Stimulated activated CD4-positive, alpha-beta T cell treated with anti-CD3 and anti-CD28 coated beads, Interleukin-12 subunit alpha, Interleukin-12 subunit beta, amount 100 ng/mL, for 24 hours (primary cell): Measurements from ENCODE around the gene PIGB.
"Not testable (repeated sequence)": the region's sequence is repeated elsewhere in the genome, so short reads cannot be mapped to it uniquely, and the experiment has no call there.

Experiments used
- DNase-seq, 2 experiments: peaks; one replicate each; pipeline ENCODE4 v3.0.0-alpha.2; 2020; ENCODE audit warnings: low read depth in 2 of 2

PIGB gene

DNA sequence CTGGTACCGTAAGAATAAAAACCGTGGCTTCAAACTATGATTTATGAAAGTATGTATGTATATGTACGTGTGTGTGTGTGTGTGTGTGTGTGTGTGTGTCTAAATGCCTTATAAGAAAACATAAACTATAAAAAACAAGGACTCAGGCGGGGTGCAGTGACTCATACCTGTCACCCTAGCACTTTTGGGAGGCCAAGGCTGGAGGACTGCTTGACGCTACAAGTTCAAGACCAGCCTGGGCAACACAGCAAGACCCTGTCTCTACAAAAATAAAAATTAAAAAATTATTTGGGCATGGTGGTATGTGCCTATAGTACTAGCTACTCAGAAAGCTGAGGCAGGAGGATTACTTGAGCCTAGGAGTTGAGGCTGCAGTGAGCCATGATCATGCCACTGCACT is 60.1 kb downstream of the PIGB start:
- DNase-seq = no peak

DNA sequence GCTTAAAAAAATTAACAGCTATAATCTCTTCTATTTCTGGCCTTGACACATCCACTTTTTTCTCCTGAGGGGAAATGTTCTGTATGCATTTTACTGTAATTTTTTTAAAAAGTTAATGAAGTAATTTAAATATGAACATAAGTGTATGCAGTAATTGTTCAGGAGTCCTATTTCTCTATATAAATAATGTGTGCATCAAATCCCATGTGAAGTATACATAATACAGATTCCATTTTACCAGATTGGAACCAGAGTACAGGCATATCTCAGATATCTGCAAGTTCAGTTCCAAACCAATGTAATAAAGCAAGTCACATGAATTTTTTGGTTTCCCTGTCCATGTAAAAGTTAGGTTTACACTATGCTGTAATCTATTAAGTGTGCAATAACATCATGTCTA is 62.6 kb downstream of the PIGB start:
- DNase-seq = no peak

DNA sequence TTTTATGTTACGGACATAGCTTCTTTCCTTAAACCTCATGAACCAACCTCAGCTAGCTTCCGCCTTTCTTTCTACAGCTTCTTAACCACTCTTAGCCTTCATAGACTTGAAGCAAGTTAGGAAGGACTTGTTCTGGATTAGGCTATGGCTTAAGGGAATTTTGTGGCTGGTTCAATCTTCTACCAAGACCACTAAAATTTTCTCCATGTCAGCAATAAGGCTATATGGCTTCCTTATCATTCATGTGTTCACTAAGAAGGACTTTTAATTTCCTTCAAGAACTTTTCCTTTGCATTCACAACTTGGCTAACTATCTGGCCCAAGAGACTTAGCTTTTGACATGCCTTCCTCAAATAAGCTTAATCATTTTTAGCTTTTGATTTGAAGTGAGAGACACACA is 64.7 kb downstream of the PIGB start:
- DNase-seq = no peak

DNA sequence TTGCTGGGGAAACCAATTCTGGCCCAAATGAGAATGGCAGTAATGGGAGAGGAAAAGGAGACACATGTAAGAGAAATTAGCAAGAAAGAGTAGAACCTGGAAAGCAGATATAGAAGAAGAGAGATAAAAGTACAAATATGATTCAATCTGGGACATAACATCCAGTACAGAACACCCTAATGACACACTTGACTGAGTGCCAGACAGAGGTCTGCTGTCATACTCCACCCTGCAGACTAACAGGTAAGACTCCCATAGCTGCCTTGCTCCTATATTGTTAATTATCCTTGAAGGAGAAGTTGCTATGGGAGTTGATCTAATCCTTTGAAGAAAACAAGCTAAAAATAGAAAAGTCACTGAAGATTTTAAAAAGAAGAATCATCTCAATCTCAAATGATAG is 68.0 kb downstream of the PIGB start:
- DNase-seq = no peak

DNA sequence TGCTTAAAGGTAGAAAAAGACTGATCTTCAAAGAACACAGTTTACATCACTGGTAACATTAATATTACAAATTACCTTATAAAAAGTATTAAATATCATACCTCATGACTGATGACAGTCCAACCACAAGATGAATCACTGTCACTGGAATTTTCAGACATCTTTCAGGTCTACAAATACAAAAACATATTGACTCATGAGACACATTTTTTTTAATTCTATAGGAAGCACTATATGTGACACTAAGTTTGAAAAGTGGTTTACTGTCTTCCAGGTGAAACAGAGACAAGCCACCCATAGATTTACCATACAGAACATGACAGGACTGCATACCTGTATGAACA is 70.2 kb downstream of the PIGB start:
- DNase-seq = no peak

DNA sequence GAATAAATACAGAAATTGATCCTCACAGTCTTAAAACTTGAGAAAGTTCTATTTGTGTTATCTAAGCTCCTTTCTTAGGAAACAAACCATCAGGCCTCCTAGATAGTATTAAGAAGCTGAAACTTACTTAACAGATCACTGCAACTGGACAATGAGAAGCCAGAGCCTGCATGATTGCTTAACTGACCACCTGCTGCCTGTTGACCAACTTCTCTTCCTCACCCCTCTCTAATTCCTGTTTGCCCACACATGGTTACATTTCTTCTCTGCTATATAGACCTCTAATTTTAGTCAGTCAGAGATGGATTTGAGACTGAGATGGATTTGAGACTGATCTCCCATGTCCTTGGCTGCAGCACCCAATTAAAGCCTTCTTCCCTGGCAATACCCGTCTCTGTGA is 75.7 kb downstream of the PIGB start:
- DNase-seq = no peak

DNA sequence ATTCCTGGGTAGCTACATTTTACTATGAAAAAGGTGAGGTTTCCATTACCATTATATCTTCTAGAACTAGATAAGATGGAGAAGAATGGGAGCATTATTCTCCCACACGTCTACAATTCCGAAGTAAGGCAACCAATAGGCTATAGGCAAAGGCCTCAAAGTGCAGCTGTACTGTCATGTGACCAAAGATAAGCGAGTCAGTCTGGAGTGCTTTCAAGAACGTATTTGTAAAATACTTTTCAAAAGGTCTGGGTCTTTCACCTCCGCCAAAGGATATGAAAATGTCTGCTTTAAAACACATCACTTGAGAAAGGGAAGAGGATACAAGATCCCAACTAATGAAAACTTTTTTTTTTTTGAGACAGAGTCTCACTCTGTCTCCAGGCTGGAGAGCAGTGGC is 79.2 kb downstream of the PIGB start:
- DNase-seq = no peak

DNA sequence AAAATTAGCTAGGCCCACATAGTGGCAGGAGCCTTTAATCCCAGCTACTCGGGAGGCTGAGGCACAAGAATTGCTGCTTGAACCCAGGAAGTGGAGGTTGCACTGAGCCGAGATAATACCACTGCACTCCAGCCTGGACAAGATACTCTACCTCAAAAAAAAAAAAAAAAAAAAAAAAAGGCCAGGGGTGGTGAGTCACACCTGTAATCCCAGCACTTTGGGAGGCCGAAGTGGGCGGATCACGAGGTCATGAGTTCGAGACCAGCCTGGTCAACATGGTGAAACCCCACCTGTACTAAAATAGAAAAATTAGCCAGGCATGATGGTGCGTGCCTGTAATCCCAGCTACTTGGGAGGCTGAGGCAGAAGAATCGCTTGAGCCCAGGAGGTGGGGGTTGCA is 81.0 kb downstream of the PIGB start:
- DNase-seq = not testable (repeated sequence)

DNA sequence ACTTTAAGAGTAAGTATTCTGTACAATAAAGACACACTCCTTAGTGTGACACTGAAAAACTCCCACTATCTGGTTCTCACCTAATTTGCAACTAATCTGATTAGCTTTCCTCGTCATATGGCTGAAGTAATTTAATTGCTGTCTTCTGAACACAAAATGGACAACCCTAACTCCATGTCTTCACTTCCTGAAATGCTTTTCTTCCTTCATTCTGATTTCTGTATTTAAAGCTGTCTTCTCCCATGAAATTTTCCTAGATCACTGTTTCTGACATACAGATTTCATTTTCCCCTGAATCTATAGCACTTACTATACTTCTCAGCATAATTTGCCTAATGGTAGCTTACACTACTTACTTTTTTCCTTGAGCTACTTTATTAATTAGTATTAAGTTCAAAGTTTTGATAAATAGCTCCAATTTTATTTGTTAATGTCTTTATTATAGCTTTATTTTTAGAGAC is 82.8 kb downstream of the PIGB start:
- no peak for DNase-seq

DNA sequence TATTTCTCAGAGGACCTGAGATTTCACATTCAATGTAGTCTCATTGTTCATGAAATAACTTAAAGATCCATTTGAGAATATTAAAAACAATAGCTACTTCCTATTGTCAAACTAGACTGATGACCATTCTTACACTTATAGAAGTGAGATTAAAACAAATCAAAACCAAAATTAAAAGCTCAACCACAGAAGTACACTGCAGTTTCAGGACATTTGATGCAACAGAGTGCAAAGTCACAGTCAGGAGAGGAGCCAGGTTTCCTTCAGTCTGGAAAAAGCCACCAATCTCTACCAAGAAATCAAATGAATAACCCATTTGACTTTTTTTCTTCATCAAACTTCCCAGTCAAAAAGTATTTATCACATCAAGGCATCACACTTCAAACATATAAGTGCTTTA is 83.7 kb downstream of the PIGB start:
- no peak for DNase-seq

DNA sequence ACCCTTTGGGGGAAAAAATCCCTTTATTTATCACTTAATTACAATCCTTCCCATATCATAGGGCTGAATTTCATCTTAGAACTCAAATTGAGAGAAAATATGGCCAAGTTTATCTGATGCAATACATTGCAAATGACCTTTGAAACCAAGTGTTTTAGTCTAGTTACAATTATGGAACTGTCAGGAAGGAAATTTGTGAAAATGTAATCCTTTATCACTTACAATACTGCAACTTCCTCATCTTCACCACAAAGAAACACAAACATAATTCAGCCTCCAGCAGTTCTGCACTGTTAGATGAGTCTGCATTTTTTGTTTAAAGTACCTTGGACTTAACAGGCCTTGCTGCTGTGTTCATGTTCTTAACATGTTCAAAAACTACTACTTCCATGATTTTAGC is 84.5 kb downstream of the PIGB start:
- DNase-seq = no peak
